Suprapubic skin (tissue), 3 donors: ENCODE data around the gene GPR62.

ENCODE experiments used
- EP300 ChIP-seq: sonication (generic); formaldehyde crosslinking; IDR thresholded peaks from one replicate; pipeline ENCODE4 v1.6.1; 2017; ENCODE audit warnings: antibody characterized with exemption
- TF ChIP-seq, protein P1 (sequence below), 2 donors: fragments of 200-600 bp in 1 of 2; fragments of 450-650 bp in 1 of 2; sonication (generic) in 1 of 2; IDR thresholded peaks; one replicate each; pipeline ENCODE4 v1.5.1; 2016 to 2019; ENCODE audit warnings: antibody characterized with exemption in 2 of 2, mild to moderate bottlenecking in 1 of 2, moderate library complexity in 1 of 2

- TF ChIP-seq EP300 = no peak
- TF ChIP-seq, protein P1, sequence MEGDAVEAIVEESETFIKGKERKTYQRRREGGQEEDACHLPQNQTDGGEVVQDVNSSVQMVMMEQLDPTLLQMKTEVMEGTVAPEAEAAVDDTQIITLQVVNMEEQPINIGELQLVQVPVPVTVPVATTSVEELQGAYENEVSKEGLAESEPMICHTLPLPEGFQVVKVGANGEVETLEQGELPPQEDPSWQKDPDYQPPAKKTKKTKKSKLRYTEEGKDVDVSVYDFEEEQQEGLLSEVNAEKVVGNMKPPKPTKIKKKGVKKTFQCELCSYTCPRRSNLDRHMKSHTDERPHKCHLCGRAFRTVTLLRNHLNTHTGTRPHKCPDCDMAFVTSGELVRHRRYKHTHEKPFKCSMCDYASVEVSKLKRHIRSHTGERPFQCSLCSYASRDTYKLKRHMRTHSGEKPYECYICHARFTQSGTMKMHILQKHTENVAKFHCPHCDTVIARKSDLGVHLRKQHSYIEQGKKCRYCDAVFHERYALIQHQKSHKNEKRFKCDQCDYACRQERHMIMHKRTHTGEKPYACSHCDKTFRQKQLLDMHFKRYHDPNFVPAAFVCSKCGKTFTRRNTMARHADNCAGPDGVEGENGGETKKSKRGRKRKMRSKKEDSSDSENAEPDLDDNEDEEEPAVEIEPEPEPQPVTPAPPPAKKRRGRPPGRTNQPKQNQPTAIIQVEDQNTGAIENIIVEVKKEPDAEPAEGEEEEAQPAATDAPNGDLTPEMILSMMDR (IDR thresholded peaks at IDR 0.05) = no peak
Measured at GRCh38 chr3:51944451-51945021, 10.6 kb upstream of the GPR62 start.
